SK-MEL-5 (cell line): ENCODE data around the gene FBXL17. TPM values are rescaled to one million over a fixed set of nuclear protein-coding genes. Genes with fewer than 3 reads are reported as not detected.

ENCODE experiments used
- DNase-seq: peaks from one replicate; pipeline ENCODE4 v3.0.0-alpha.2; 2016; ENCODE audit warnings: low read depth, low spot score
- in situ Hi-C: cut with HindIII; loops from 2 replicates; pipeline ENCODE4 v1.10.0; 2016; ENCODE audit warnings: low sequenced_read_pairs, high pct_unique_total_duplicates, low pct_unique_long_range_greater_than_20kb
- total RNA-seq: library from RNA; depleted of rRNA; stranded (reverse); fragments of >200 nt; shearing (Covaris generic); gene quantifications from 2 replicates; pipeline ENCODE4 v1.2.3, GENCODE V29; 2014

Gene FBXL17
- total RNA-seq, 1 experiment from 2014 or later = 10.0 TPM

DNA sequence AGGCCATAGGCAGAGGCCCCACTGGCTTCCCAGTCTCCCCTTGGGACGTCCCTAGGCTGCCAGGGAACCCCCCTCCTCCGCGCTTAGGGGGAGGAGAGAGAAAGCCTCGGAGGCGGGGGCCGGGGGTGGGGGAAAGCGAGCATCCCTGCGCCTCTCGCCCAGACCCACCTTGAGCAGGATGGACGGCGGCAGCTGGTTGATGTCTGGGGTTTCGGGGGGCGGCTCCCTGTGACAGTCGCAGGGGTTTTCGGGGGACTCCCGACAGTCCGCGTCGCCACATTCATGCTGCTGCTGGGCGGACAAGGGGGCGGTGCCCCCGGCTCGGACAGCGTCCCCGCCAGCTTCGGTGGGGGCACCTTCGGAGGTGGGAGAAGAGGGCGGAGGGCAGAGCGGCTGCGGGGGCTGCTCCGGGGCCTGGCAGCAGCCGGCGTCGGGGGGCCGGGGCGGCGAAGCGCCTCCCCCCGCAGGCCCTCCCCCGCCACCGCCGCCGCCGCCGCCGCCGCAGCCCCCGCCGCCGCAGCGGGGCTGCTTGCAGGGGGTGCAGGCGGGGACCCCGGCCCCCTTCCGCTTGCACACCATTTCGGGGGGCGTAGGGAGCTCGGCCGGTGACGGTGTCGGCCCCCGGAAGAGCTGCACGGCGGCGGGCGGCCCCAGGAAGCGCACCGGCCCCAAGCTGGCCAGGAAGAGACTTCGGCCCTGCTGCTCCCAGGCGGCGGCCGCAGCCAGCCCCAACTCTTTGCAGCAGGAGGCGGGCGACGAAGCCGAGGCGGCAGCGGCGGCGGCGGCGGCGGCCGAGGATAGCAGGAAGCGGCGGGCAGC lies 1.2 kb downstream of the FBXL17 start:
- in situ Hi-C loops = no loop called here

DNA sequence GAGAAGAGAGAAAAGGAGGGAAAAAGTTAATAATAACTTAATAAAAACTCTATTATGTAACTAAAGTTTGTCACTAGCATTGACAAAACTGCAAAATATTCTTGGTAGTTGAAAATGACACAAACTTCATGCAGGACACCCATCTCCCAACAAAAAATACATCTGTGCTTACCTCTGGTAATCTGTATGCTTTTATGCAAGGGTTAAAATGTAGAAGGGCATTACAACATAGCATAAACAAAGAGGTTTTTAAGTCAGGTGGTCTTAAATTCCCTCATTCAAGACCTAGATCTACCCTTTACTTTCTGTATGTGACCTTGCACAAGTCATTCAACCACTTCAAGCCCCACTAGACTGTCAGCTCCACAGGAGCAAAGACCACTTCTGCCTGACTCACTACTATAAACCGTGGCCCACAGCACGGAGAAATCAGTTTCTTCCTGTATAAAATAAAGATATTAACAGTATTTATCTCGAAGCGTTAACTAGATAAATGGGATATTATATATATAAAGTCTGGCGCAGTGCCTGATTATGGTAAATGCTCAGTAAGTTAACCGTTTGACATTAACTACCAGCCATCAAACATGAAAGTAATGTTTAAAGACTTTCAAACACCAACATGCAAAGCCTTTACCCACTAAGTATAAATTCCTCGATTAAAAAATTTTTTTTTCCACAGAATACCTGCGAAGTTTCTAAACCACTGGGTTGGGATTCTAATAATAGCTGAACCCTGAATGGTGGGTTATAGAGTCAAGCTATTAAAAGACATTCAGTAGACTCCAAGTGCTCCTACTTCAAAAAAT lies 2.0 kb downstream of the FBXL17 start:
- peak; percentile 11 for DNase-seq
- in situ Hi-C loops = no loop called here

More for the DNA sequence above, 1.2 kb downstream of the FBXL17 start:
- DNase-seq = peak; percentile 47

DNA sequence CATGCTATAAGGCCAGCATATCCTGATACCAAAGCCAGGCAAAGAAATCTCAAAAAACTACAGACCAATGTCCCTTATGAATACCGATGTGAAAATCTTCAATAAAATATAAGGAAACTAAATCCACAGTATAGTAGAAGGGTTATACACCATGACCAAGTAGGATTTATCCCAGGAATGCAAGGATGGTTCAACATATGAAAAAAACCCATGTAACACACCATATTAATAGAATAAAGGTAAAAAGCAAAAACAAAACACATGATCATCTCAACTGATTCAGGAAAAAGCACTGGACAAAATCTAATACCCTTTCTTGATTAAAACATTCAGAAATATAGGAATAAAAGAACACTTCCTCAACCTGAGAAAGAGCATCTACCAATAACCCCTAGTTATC lies 6.1 kb downstream of the FBXL17 start:
- no peak for DNase-seq
- in situ Hi-C loops = no loop called here

DNA sequence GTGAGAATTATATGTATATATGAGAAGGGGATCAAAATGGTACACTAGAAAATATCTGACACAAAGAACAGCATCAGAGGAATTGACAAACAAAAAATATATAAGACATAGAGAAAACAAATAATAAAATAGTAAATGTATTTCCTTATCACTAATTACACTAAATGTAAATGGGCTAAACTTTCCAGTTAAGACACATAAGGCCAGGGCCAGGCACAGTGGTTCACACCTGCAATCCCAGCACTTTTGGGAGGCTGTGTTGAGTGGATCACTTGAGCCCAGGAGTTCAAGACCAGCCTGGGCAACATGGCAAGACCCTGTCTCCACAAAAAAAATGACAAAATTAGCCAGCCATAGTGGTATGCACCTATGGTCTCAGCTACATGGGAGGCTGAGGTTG lies 8.5 kb downstream of the FBXL17 start:
- DNase-seq = no peak
- in situ Hi-C loops = no loop called here

DNA sequence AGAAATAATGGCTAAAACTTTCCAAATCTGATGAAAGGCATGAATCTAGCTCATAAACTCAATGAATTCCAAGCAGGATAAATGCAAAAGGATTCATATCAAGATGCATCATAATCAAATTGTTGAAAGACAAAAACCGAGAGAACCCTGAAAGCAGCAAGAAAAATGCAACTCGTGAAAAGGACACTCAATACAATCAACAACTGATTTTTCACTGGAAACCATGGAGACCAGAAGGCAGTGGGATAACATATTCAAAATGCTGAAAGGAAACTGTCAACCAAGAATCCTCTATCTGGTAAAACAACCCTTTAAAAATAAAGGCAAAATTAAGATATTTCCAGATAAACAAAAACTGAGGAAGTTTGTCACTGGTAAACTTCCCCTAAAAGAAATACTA lies 9.5 kb downstream of the FBXL17 start:
- in situ Hi-C loops = no loop called here

DNA sequence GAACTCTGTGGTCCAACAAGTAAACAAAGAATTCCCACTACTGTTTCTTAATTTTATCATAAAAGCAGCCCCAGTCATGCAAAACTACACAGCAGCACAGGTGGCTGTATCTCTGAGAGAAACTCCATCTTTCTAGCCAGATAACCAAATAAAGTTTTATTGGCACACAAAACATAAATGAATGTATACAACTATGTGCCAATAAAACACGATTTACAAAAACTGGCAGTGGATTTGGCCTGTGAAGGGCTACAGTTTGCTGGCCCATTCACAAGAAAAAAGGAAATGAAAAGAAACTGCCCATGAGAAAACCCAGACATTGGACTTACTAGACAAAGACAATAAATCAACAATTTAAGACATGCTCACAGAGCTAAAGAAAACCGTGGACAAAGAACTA lies 10.6 kb downstream of the FBXL17 start:
- in situ Hi-C loops = no loop called here

More for the DNA sequence above, 9.5 kb downstream of the FBXL17 start:
- no peak for DNase-seq

DNA sequence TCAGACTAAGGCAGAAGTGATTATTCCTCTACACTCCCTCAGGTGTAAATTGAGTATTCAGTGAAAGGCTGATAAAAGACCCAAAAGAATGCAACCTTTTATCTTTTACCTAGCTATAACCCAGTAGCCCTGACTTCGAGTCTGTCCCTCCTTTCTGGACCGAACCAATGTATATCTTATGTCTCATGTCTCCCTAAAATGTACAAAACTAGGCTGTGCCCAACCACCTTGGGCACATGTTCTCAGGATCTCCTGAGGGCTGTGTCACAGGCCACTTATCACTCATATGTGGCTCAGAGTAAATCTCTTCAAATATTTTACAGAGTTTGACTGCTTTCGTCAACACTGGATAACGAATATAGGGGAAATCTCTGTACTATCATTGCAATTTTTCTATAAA lies 12.7 kb downstream of the FBXL17 start:
- in situ Hi-C loops = no loop called here
- DNase-seq = no peak

More for the DNA sequence above, 10.6 kb downstream of the FBXL17 start:
- no peak for DNase-seq

DNA sequence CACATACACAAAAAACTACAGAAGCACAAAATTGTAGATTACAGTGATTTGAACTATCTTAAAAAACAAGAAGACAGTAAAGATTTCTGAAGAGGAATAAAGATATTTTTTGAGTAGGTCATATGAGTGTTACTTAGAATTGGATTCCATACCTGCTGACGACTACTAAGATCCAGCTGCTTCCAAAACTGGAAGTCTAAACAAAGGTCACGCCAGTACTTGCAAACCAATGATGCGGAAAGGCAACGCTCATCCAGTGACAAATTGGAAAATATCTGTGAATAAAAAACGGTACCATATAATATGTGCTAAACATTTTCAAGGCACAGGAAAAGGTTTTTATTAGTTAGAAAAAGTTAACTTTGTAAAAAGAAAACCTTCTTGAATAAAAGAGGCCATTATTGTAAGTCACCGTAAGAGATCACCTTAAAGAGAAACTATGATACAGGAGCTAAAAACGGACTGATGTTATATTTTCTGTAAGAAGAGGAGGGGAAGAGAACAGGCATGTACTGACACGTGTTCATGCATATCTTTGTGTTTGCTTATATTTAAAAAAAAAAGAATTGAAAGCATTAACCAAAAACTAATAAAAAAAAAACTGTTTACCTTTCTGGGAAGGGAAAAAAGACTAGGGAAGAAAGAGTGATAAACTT lies 14.1 kb downstream of the FBXL17 start:
- DNase-seq = no peak
- in situ Hi-C loops = no loop called here

DNA sequence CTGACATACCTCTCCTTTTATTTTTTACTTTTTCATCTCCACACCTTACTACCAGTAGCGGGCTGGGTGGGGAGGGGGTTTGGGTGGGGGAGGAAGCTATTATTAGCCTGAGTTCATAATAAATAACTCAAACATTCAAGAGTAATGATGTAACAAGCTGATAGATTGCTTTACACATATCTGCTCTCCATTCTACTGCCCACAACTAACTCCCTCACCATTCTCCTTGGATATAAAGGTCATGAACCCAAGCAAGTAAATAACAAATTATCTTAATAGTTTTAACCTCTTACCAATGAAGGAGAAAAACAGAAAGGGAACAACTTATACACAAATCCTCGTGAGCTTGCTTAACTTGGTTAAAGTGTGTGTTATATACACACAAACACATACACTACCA lies 15.4 kb downstream of the FBXL17 start:
- in situ Hi-C loops = no loop called here
- DNase-seq = no peak

DNA sequence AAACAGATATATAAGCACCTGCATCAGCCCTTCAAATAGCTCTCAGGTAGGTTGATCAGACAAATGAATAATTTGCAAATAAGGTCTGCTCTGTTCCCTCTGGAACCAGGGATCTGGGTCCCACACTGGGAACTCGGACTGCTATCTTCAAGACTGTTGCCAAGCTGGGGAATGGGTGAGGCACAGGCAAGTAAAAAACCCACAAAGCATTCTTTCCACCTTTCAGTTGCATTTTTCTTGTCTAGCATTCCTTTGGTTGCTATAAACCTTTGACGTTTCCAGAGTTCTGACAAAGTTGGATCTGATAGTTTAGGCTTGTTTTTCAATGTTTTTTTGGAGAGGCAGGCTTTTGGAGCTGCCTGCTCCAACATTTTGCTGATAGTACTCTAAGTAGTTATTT lies 20.1 kb downstream of the FBXL17 start:
- no peak for DNase-seq
- in situ Hi-C loops = no loop called here

DNA sequence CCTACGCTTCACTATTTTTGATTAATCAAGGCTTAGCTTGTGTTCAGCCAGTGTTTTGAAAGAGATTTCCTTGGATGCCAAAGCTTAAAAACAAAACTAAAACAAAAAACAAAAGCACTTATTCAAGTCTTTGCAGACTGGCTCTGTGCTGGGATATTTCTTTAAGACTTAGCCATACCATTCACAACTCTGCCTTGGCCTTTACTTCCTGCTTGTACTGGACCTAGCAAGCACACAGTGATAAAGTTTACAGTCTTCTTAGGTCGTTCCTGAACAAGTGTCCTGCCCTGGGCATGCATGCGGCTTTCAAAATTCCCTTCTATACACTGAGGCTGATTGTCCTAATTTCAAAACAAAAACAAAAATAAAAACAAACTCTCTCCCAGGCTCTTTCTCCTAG lies 20.7 kb downstream of the FBXL17 start:
- in situ Hi-C loops = no loop called here
- no peak for DNase-seq

DNA sequence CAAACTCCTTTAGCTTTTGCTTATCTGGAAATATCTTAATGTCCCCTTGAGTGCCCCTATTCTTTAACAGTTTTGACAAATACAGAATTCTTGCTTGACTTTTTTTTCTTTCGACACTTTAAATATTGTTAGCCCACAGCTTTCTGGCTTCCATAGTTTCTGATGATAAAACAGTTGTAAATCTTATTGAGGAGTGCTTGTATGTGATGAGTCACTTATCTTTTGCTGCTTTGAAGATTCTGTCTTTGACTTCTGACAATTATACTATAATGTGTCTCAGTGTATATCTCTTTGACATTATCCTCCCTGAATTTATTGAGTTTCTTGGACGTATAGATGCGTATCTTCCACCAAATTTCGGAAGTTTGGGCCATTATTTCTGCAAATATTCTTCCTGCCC lies 21.6 kb downstream of the FBXL17 start:
- no peak for DNase-seq
- in situ Hi-C loops = no loop called here

DNA sequence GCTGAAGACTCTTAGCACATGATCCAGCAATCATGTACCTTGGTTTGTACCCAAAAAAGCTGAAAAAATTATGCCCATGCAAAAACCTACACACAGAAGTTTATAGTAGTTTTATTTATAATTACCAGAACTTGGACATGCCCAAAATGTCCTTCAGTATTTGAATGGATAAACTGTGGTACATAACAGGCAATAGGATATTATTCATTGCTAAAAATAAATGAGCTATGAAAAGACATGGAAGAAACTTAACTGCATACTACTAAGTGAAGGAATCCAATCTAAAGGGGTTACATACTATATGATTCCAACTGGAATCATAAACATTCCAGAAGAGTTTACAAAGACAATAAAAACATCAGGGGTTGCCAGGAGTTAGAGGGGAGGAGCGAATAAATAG lies 25.6 kb downstream of the FBXL17 start:
- DNase-seq = no peak
- in situ Hi-C loops = no loop called here

DNA sequence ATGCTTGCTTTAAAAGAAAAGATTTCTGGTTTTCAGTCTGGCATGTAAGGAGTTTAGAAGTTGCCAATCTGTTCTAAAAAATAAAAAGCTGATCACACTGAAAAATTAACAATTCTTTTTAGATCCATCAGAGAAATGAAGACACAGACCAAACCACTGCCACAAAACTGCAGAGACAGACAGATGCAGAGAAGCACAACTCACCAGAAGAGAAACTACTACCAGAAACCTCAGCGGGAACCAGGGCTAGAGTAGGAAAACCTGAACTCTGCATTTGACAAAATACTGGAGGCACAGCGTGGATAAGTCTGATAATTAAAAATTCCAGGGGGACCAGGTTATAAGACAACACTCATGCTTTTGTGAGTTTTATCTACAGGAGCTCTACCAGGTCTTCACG lies 28.8 kb downstream of the FBXL17 start:
- in situ Hi-C loops = no loop called here
- no peak for DNase-seq

DNA sequence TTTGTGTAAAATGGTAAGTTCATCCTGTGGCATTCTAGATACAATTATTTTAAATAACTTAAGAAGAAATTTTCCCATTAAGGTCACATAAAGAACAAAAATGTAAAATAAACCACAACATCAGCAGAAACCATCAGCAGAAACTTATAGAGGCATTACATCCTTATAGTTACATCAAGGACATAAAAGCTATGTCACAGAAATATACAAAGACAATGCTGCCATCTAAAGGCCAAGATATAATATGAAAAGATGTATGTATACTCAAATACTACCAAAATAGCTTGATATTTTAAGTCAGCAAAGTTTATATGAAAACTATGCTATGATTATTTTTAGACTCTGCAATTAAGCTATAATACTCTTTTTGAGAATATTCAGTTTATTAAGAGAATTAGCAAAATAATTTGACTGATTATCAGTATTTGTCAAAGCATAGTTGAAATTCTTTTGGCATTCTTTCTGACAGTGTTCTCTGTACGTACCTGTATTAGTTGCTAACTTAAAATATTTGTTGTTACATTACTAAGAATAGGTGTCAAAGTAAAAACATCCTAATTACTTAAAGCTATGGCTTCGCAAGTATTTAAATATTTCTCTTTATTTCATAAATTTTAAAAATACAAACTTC lies 36.2 kb downstream of the FBXL17 start:
- in situ Hi-C loops = no loop called here
- peak; percentile 78 for DNase-seq

DNA sequence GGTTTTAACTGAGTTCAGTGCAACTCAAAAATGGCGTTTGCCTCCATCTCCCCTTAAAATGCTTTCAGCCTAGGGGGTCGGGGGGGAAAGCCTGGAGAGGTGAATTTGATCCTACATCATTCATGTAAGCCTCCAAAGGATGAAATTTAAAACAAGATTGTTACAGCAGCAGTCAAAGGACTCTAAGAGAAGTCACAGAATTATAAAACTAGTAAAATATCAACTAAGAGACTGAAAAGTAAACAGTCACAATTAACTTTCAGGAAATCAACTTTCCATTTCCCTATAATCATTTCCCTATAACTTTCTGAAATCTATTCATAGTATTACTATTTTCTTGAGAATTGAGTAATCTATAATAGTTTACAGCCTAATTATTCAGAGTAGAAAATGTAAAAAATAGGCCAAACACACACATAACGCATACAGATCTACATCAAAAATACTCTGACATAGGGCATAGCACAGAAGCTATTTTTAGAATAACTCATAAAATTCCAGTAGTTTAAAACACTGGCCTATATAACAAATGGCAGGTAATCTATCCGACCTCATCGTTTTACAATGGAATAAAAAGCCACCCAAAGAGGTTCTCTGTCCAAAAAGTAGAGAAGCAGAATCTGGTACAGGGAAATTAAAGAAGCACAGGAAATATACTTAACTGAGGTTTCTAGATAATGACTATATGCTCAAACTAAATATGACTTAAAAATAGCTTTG lies 37.6 kb downstream of the FBXL17 start:
- in situ Hi-C loops = no loop called here
- DNase-seq = no peak

DNA sequence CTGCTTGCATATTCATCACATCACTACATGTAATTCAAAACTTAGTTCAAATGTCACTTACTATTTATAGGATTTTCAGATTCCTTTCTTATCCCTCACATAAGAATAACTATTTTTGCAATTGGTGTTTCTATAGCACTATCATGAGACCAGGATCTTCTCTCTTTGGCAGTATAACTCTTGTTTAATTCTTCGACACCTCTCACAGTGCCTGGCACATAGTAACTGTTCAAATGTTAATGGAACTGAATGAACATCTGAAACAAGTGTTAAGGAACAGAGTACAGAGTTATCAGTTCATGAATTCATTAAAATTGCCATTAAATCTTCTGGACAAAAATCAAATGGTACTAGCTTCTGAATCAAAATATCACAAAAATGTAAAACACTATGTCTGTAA lies 40.0 kb downstream of the FBXL17 start:
- DNase-seq = no peak
- in situ Hi-C loops = no loop called here
